HG03097 (cell line): Measurements from ENCODE around the gene TNFRSF14.

Experiments used
- ATAC-seq: cut with Tn5 transposase; IDR thresholded peaks from one replicate; pipeline ENCODE4 v1.9.1; 2021; ENCODE audit not compliant: unreplicated experiment, low FRiP score

Gene TNFRSF14

DNA sequence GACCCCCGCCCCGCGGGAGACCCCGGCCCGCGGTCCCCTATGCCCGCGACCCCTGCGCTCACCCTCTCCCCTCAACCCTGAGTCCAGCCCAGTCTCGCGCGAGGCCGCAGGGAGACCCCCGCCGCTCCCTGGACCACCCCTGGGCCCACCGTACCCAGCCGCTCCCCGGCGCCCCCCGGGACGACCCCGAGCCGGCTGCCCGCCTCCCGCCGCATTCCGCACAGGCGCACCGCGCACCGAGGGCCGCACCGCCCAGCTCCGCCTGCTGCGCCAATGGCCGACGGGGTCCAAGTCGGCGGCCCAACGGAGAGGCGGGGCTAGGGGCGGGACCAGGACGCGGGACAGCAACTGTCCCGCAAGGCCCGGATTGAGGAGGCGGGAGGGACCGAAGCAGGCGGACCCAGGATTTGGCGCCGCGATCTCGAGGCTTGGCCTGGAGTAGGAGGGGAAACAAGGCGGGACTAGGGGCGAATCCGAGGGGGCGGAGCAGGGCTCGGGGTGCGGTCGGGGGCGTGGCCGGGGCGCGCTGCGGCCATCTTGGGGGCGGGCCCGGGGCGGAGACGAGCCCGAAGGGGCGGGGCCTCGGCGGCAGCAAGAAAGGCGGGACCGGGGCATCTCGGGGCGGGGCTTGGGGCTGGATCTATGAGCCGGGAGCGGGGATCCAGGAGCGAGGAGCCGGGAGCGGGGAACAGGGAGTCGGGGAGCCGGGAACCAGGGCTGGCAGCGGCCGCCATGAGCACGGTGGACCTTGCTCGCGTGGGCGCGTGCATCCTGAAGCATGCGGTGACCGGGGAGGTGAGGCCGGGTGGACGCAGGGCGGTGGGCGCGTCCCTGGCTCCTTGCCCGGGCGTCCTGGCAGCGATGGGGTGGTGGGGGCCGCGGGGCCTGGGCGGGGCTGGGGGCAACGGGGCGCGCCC, 30.2 kb downstream of the TNFRSF14 start, which contains the start of gene PRXL2B:
Gene PRXL2B (plus strand): TSS at position 624 of the 917 bp plus-strand sequence. CDS start 109 bp downstream, at position 733.
- ATAC-seq: peak; percentile 59

DNA sequence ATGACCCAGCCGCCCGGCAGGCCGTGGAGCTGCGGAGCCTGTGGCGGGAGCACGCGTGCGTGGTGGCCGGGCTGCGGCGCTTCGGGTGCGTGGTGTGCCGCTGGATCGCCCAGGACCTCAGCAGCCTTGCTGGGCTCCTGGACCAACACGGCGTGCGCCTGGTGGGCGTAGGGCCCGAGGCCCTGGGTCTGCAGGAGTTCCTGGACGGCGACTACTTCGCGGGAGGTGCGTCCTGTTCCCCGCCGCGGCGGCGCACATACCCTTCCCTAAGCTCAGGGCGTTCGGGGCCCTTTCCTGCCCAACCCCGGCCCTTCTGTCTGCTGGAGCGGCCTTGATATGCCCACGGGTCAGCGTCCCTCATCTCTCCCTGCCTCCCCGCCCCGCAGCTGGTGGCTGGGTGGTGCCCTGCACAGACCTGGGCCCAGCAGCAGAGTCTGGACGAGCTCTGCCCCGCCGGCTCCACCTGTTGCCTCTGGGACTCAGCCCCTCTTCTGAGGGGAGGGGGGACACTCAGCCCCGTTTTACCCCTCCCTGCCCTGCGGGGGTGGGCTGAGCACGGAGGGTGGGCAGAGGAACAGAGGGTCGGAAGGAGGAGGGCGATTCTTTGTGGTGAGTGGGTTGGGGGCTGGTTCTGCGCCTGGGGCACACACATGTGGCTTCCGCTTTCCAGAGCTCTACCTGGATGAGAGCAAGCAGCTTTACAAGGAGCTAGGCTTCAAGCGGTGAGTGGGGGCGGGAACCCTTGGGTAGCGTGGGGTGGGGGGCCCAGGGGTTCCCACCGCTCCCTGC, 31.1 kb downstream of the TNFRSF14 start:
- ATAC-seq: peak; percentile 2

- no peak for ATAC-seq
These were observed 31.8 kb downstream of the TNFRSF14 start for GRCh38 chr1:2587860-2588571.

DNA sequence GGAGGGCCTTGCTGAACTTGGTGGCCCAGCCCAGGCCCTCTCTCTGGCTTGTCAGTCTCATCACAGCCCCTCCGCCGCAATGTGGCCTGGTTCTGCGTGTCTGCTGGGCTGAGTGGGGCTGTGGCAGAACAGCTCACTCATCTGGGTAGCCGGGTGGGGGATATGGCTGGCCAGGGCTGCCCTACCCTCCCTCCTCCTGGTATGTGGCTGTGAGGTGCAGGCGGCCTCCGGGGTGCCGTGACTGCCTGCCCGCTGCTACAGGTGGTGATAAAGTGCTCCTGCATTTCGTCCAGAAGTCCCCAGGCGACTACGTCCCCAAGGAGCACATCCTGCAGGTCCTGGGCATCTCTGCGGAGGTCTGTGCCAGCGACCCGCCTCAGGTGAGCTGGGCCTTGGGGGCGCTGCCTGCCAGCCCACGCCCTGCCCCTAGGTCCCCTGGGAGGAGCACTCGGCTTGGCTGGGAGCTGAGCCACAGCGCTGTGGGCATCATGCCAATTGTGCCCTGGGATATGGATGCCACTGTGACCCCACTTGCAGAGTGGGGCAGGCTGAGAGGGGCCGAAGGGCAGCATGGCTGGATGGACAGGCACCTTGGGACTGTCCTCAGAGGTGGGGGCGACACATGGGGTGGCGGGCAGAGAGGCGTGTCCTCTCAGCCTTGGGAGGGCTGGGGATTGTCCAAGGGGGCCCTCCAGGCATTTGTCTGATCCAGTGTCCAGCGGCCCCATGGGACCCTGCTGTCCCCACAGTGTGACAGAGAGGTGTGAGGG, 32.7 kb downstream of the TNFRSF14 start:
- no peak for ATAC-seq

DNA sequence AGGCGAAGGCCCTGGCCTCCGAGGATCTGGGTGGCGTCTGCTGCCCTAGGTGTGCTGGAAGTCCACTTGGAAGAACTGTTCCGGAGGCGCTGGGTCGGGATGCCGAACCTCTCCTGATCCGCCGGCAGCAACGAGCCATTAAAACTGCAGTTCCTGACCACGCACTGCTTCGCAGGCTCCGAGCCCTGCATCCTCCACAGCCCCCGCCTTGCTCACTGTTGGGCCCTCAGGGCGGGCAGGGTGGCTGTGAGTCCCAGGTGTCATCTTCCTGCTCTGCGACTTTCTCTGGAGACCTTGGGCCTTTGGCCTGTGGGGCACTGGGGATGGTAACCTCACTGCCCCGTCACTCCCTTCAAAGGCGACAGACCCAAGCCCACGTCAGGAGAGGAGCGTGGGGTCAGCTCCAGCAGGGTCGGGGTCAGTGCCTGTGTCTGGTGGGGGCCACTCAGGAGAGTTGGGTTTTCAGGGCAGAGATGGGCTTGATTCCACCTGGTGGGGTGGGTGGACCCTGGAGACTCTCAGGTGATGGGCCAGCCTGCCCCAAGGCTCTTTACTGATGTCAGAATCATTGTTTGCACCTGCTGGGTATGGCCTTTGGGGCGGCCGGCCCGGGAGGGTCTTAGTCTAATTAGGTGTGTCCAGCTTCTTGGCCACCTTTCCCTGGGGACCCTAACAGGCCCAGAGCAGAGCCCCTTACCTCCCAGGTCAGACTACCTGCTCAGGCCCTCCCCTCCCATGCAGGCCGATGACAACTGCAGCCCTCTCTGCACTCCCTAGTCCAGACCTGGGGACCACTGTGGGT, 33.5 kb downstream of the TNFRSF14 start:
- ATAC-seq: no peak

DNA sequence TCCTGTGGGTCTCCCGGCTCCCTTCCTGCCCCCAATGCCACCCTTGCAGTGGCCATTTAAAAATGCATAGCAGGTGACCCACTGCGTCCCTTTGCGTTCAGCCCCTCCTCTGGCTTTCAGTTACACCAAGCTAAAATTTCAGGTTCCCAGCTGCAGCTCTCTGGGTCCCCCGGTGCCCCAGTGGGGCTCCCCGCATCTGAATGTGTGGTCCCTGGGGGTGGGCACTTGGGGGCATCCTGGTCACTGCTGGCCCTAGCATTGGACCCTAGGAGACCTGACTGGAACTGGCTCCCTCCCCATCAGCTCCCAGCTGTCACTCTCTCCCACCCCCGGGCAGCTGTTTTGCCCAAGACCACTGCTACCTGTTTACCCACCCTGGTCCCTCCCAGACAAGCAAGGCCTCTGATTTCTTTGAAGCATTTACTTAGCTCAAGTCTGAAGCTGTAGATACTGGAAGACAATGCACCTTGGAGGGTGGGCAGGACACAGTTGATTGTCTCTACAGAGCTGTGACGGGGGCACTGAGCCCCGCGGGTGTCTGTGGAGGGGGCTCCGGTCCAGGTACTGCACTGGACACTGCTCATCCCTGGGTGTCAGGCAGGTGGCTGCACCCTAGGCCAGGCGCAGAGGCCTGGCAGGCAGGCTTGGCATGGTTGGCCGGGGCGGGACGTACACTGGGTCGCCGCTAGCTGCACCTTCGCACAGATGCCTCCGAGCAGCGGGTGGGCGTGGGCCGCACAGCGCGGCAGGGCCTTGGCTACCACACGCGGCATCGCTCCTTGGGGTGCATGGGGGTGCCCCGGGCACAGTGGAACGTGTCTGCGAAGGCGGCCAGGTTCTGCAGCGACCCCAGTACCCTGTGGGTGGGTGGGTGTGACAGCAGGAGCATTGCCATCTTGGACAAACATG, 34.3 kb downstream of the TNFRSF14 start:
- no peak for ATAC-seq

GRCh38 chr1:2591233-2591580, 35.0 kb downstream of the TNFRSF14 start:
- no peak for ATAC-seq

GRCh38 chr1:2591581-2592261, 35.5 kb downstream of the TNFRSF14 start:
- ATAC-seq: no peak

- no peak for ATAC-seq
These were observed 36.5 kb downstream of the TNFRSF14 start for GRCh38 chr1:2592672-2593071.

- ATAC-seq: no peak
These were observed 37.2 kb downstream of the TNFRSF14 start for GRCh38 chr1:2593251-2593878.

DNA sequence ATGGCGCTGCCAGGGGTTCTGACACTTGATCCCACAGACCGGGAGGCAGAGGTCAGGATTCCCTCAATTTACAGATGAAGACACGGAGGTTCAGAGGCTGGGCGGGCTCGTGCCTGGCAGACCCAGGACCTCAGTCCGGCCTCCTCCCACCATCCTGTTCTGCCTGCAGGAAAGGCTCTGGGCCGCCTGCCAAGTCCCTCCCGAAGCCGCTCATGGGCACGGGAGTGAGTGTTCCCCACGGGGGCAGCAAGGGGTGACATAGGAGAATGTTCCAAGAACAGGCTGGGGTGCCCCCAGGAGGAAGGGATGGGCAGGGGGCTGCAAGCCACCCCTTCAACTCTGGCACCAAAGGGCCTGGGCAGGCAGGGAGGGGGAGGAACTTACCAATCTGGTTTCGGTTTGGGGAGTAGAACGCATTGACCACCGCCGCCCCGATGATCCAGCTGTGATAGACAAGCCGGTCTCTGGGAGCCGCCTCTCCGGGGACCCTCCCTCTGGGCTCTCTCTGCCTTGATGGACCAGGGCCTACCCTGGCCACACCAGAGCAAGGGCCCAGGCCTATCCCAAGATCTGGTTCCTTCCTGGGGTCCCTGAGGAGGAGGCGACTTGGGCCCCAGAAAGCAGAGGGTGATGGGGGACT, 38.0 kb downstream of the TNFRSF14 start:
- ATAC-seq: no peak

DNA sequence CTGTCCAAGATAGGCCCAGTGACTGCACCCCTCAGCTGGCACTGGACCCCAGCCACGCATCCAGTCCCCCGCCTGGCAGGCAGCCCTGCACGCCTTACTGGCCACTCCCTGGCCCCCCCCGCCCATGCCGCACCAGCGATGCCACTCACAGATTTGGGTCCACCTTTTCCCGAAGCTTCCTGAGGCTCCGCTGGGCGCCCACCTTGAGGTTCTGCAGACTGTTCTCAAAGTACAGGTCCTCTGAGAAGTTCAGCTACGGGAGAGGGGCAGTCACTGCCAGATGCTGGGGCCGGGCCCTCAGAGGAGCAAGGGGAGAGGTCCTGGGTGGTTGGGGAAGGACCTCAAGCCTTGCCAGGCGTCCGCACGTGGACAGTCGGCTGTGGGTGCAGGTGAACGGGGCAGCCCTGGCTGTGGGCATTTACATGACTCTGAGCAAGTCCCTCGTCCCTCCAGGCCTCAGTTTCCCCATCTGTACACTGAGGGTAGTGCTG, 38.5 kb downstream of the TNFRSF14 start:
- ATAC-seq: no peak

DNA sequence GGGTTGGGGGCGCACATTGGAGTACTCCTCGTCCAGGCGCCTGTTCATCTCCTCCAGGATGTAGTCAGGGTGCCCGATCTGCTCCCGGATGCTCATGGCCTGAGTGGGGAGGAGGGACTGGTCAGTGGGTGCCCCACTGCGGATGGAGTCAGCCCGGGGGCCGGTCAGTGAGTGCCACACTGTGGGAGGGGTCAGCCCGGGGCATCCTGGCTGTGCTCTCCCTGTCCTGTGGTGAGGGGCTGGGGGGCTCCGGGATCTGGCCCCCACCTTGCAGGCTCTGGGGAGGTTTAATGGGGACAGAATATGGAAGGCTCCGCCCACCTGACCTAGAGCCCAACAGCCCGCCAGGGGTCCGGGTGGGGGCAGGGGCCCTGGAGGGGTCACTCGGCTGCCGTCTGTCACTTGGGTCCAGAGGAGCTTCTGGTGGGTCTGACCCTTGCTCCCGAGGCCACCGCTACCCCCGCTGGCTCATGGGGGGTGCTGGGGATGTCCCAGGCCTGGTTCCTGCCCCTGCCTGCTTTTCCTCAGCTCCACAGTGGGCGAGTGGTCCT, 39.2 kb downstream of the TNFRSF14 start:
- no peak for ATAC-seq

DNA sequence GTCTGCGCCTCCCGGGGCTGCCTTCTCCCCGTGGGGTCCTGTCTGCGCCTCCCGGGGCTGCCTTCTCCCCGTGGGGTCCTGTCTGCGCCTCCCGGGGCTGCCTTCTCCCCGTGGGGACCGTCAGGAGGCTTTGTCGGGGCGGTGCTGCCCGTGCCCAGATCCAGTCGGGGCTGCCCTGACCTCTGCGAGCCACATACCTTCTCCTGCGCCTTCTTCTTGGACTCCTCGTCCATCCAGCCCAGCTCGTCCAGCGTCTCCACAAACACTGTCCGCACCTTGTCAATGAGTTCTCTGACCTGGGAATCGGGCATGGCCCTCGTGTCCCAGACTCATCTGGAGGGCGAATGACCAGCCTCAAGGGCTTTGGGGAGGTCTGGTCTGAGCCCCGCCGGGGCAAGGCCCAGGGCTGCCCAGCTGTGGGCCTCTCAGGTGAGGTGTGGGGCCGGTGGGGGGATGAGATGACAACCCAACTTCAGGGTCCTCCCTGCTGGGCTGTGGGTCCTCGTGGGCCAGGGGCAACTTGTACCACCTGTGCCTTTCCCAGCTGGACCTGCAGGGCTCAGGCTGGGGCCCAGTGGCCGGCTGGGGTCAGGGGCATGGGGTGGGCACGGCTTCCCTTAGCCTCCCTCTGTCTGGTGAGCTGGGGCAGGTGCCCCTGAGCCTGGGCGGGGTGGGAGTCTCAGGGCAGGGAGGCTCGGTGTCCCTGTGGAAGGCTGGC, 39.8 kb downstream of the TNFRSF14 start:
- ATAC-seq: no peak

- no peak for ATAC-seq
These were observed 40.6 kb downstream of the TNFRSF14 start for GRCh38 chr1:2596530-2597333.
